Measurements from ENCODE around the gene TDRD3. TPM values are rescaled to one million over a fixed set of nuclear protein-coding genes. Genes with fewer than 3 reads are reported as not detected.

Gene TDRD3
- total RNA-seq, 1 experiment from 2014 or later = 10.8 TPM

DNA sequence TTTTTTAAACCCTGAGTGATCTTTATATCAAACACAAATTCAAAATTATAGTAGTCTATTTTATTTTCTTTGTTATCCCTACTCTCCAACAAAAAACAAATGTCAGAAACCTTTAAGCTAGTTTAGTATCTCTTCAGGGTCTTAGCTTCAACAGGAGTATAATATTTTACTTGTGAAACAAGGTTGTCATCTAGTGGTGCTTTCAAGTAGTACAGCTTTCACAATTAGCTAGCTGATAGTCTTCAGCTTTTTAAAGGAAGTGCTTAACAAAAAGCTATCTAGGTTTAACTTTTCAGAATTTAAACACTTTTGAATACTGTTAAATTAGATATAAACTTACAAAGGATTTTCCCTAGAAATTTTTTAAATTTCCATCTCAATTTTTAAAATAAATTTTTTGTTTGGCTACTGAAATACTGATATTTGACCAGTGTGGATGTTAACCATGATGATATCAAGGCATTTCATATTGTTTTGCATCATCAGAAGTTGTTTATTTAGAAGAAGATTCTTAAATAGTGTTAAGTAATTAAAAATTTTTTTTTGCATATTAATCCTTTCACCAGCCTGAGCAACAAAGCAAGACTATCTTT is 34.2 kb downstream of the TDRD3 start:
- no peak for TF ChIP-seq TCF7L2 (IDR thresholded peaks at IDR 0.05; ENCODE audit: low read depth, low read length)
- TF ChIP-seq, protein P1, sequence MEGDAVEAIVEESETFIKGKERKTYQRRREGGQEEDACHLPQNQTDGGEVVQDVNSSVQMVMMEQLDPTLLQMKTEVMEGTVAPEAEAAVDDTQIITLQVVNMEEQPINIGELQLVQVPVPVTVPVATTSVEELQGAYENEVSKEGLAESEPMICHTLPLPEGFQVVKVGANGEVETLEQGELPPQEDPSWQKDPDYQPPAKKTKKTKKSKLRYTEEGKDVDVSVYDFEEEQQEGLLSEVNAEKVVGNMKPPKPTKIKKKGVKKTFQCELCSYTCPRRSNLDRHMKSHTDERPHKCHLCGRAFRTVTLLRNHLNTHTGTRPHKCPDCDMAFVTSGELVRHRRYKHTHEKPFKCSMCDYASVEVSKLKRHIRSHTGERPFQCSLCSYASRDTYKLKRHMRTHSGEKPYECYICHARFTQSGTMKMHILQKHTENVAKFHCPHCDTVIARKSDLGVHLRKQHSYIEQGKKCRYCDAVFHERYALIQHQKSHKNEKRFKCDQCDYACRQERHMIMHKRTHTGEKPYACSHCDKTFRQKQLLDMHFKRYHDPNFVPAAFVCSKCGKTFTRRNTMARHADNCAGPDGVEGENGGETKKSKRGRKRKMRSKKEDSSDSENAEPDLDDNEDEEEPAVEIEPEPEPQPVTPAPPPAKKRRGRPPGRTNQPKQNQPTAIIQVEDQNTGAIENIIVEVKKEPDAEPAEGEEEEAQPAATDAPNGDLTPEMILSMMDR (IDR thresholded peaks at IDR 0.05) = peak; percentile 76; the same call in 1 of the 2 replicates
- ChIA-PET CTCF (interaction anchor here (0.5 to 1.1 kb wide), 3 partner anchors 39 to 560 kb away, joined by 3 to 4 read pairs (median 3); no protein-coding TSS in a partner anchor), POLR2A (no interaction called here)
- ATAC-seq (no peak), DNase-seq (ENCODE audit: low read depth, low spot score) (peak; percentile 30)
- in situ Hi-C loops (cut with HindIII; ENCODE audit: low pct_unique_long_range_greater_than_20kb, low sequenced_read_pairs) (no loop called here), intact Hi-C loops (cut with micrococcal nuclease; ENCODE audit: unreplicated experiment) (loop anchor here (10.0 kb wide), 1 partner anchor 206 kb away; no protein-coding TSS in a partner anchor)
- no peaks in the 10 kb centered on the region for H3K4me1 ChIP-seq (ENCODE audit: control insufficient read depth, insufficient read depth, low read length)
- H3K9me3 ChIP-seq (ENCODE audit: control insufficient read depth, insufficient read depth, low read depth, low read length) = no peaks in the 10 kb centered on the region
- no peaks in the 10 kb centered on the region for H3K36me3 ChIP-seq (ENCODE audit: control insufficient read depth, insufficient read depth, low read length)
- no peak overlapping the region for H3K27ac ChIP-seq (ENCODE audit: low read length)
- BruUV-seq (replicated peaks) = no TSS peak
- H3K4me3 ChIP-seq (ENCODE audit: low read depth in 2 of 2, low read length in 2 of 2) = no peak overlapping the region
- H3K27me3 ChIP-seq (ENCODE audit: control insufficient read depth, insufficient read depth, low read length) = no peaks in the 10 kb centered on the region

DNA sequence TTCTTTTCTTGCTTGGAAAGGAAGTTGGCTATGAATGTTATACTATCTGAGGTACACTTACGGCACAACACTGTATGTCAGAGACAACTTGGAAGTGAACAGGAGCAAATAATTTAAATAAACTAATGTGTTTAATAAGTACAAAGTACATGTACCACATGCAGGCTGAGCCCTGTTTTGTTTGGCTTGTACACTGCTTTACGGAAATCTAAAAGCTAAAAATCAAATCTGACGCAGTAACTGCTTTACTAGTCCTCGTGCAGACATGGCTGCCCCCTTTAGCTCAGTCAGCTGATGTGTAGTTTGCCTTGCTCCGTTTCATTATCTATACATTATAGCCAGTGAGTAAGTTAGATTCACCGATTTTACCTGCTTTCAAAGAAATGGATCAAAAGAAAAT is 36.5 kb downstream of the TDRD3 start:
- no peak overlapping the region; a peak in 1 of 4 replicates for H3K4me3 ChIP-seq (ENCODE audit: low read depth in 2 of 2, low read length in 2 of 2)
- no TSS peak for BruUV-seq (replicated peaks)

More for the DNA sequence above, 36.5 kb downstream of the TDRD3 start:
- no peaks in the 10 kb centered on the region for H3K36me3 ChIP-seq (ENCODE audit: control insufficient read depth, insufficient read depth, low read length)
- ChIA-PET CTCF (no interaction called here), POLR2A (interaction anchor here (0.6 kb wide), 1 partner anchor 45 kb away, joined by 4 read pairs; no protein-coding TSS in a partner anchor)
- TF ChIP-seq, protein P1 (IDR thresholded peaks at IDR 0.05) = no peak
- TF ChIP-seq, protein P2, sequence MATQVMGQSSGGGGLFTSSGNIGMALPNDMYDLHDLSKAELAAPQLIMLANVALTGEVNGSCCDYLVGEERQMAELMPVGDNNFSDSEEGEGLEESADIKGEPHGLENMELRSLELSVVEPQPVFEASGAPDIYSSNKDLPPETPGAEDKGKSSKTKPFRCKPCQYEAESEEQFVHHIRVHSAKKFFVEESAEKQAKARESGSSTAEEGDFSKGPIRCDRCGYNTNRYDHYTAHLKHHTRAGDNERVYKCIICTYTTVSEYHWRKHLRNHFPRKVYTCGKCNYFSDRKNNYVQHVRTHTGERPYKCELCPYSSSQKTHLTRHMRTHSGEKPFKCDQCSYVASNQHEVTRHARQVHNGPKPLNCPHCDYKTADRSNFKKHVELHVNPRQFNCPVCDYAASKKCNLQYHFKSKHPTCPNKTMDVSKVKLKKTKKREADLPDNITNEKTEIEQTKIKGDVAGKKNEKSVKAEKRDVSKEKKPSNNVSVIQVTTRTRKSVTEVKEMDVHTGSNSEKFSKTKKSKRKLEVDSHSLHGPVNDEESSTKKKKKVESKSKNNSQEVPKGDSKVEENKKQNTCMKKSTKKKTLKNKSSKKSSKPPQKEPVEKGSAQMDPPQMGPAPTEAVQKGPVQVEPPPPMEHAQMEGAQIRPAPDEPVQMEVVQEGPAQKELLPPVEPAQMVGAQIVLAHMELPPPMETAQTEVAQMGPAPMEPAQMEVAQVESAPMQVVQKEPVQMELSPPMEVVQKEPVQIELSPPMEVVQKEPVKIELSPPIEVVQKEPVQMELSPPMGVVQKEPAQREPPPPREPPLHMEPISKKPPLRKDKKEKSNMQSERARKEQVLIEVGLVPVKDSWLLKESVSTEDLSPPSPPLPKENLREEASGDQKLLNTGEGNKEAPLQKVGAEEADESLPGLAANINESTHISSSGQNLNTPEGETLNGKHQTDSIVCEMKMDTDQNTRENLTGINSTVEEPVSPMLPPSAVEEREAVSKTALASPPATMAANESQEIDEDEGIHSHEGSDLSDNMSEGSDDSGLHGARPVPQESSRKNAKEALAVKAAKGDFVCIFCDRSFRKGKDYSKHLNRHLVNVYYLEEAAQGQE (IDR thresholded peaks at IDR 0.05; ENCODE audit: insufficient read depth in 1 of 2, low read depth in 2 of 2, low read length in 1 of 2) = no peak
- TF ChIP-seq POLR2AphosphoS5 (IDR thresholded peaks at IDR 0.05; ENCODE audit: low read depth, low read length) (no peak), TCF7L2 (IDR thresholded peaks at IDR 0.05; ENCODE audit: low read depth, low read length) (no peak), SIN3A (IDR thresholded peaks at IDR 0.05; ENCODE audit: borderline replicate concordance, insufficient read depth, low read depth, low read length) (no peak)
- no peak overlapping the region; the same call in 1 of the 2 replicates for H3K27ac ChIP-seq (ENCODE audit: low read length)
- in situ Hi-C loops (cut with HindIII; ENCODE audit: low pct_unique_long_range_greater_than_20kb, low sequenced_read_pairs) (no loop called here), intact Hi-C loops (cut with micrococcal nuclease; ENCODE audit: unreplicated experiment) (loop anchor here (10.0 kb wide), 1 partner anchor 209 kb away; no protein-coding TSS in a partner anchor)
- no peaks in the 10 kb centered on the region for H3K4me1 ChIP-seq (ENCODE audit: control insufficient read depth, insufficient read depth, low read length)
- no peaks in the 10 kb centered on the region for H3K9me3 ChIP-seq (ENCODE audit: control insufficient read depth, insufficient read depth, low read depth, low read length)
- no peak for DNase-seq (ENCODE audit: low read depth, low spot score)
- H3K27me3 ChIP-seq (ENCODE audit: control insufficient read depth, insufficient read depth, low read length) = no peaks in the 10 kb centered on the region
- ATAC-seq = no peak

Data from Panc1 (cell line).